Measurements from ENCODE around the gene TNPO2. TPM values are rescaled to one million over a fixed set of nuclear protein-coding genes. Genes with fewer than 3 reads are reported as not detected.
A peak's percentile ranks its signal among the peaks of the same experiment; 100 is the strongest.

TNPO2 gene
- total and polyA plus RNA-seq, 2 of the 13 experiments (the other 11 are each of a cell fraction or from before 2014, with no cell fraction given), result 31.7 to 61.0 TPM

GRCh38 chr19:12721656-12722565, 1.8 kb downstream of the TNPO2 start (continued):
- TF ChIP-seq LCORL (IDR thresholded peaks at IDR 0.05) (no peak), LCORL (CRISPR knock-in tag; IDR thresholded peaks at IDR 0.05) (peak; percentile 46; the same call in 1 of the 2 replicates), ZNF775 (CRISPR knock-in tag; IDR thresholded peaks at IDR 0.05; ENCODE audit: borderline replicate concordance) (no peak), POGZ (CRISPR knock-in tag; IDR thresholded peaks at IDR 0.05) (no peak), YEATS2 (CRISPR knock-in tag; IDR thresholded peaks at IDR 0.05; ENCODE audit: borderline replicate concordance) (no peak), ZMYM2 (CRISPR knock-in tag; IDR thresholded peaks at IDR 0.05) (no peak), ZNF570 (CRISPR knock-in tag; IDR thresholded peaks at IDR 0.05; ENCODE audit: borderline replicate concordance) (no peak), ZMYM4 (CRISPR knock-in tag; IDR thresholded peaks at IDR 0.05) (no peak), ZKSCAN1 (IDR thresholded peaks at IDR 0.05; ENCODE audit: low read length) (no peak), SRY (CRISPR knock-in tag; IDR thresholded peaks at IDR 0.05) (no peak), ZNF281 (CRISPR knock-in tag; IDR thresholded peaks at IDR 0.05; ENCODE audit: borderline replicate concordance) (peak; percentile 46; the same call in 1 of the 2 replicates), ZNF768 (CRISPR knock-in tag; IDR thresholded peaks at IDR 0.05) (no peak), MYPOP (CRISPR knock-in tag; IDR thresholded peaks at IDR 0.05) (no peak), ZNF569 (CRISPR knock-in tag; IDR thresholded peaks at IDR 0.05; ENCODE audit: borderline replicate concordance) (no peak), CBX1 (IDR thresholded peaks at IDR 0.05; ENCODE audit: low read depth) (no peak), HOXD1 (CRISPR knock-in tag; IDR thresholded peaks at IDR 0.05) (no peak), ZNF34 (CRISPR knock-in tag; IDR thresholded peaks at IDR 0.05; ENCODE audit: borderline replicate concordance) (no peak), HMG20B (CRISPR knock-in tag; conservative IDR thresholded peaks at IDR 0.05) (no peak), MAFG (CRISPR knock-in tag; IDR thresholded peaks at IDR 0.05) (no peak), HDAC2 (CRISPR knock-in tag; IDR thresholded peaks at IDR 0.05) (no peak), SNRNP70 (IDR thresholded peaks at IDR 0.05; ENCODE audit: low read depth, low read length) (no peak), NFIB (CRISPR knock-in tag; IDR thresholded peaks at IDR 0.05; ENCODE audit: borderline replicate concordance) (no peak), ZNF160 (CRISPR knock-in tag; IDR thresholded peaks at IDR 0.05) (no peak), NONO (IDR thresholded peaks at IDR 0.05) (no peak), NONO (CRISPR knock-in tag; conservative IDR thresholded peaks at IDR 0.05) (no peak), ZNF850 (CRISPR knock-in tag; conservative IDR thresholded peaks at IDR 0.05) (no peak), SIX1 (CRISPR knock-in tag; IDR thresholded peaks at IDR 0.05; ENCODE audit: borderline replicate concordance) (no peak)
- TF ChIP-seq, protein P1, sequence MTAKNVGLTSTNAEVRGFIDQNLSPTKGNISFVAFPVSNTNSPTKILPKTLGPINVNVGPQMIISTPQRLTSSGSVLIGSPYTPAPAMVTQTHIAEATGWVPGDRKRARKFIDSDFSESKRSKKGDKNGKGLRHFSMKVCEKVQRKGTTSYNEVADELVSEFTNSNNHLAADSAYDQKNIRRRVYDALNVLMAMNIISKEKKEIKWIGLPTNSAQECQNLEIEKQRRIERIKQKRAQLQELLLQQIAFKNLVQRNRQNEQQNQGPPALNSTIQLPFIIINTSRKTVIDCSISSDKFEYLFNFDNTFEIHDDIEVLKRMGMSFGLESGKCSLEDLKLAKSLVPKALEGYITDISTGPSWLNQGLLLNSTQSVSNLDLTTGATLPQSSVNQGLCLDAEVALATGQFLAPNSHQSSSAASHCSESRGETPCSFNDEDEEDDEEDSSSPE (CRISPR knock-in tag; IDR thresholded peaks at IDR 0.05), result no peak
